Adipocyte (in vitro differentiated cells): ENCODE data around the gene SHLD2.

Source experiments
- DNase-seq: peaks from one replicate; pipeline ENCODE4 v3.0.0-alpha.2; 2015; ENCODE audit warnings: low read depth
- H3K27me3 ChIP-seq: replicated peaks from 2 replicates; pipeline ENCODE4 v1.7.0; 2013; ENCODE audit warnings: mild to moderate bottlenecking, low read length, moderate library complexity; ENCODE audit not compliant: control insufficient read depth, insufficient read depth
- H3K36me3 ChIP-seq: 2 replicates; pipeline ENCODE4 v1.7.0; 2013; ENCODE audit warnings: low read length, mild to moderate bottlenecking, moderate library complexity; ENCODE audit not compliant: control insufficient read depth, insufficient read depth, severe bottlenecking
- H3K4me1 ChIP-seq: 2 replicates; pipeline ENCODE4 v1.7.0; 2013; ENCODE audit warnings: mild to moderate bottlenecking, low read length, moderate library complexity; ENCODE audit not compliant: control insufficient read depth, insufficient read depth
- H3K4me3 ChIP-seq: 2 replicates; pipeline ENCODE4 v1.7.0; 2013; ENCODE audit warnings: mild to moderate bottlenecking, low read length, moderate library complexity
- H3K9ac ChIP-seq: 2 replicates; pipeline ENCODE4 v1.7.0; 2013; ENCODE audit warnings: mild to moderate bottlenecking, low read length, moderate library complexity
- H3K9me3 ChIP-seq: 2 replicates; pipeline ENCODE4 v1.7.0; 2013; ENCODE audit warnings: mild to moderate bottlenecking, low read length, moderate library complexity; ENCODE audit not compliant: control insufficient read depth

Gene SHLD2

GRCh38 chr10:87094373-87095235 is at the start of gene SHLD2, which contains the start of gene GLUD1:
SHLD2 (plus strand) TSS chr10:87095206; CDS start chr10:87151355, 56,149 bp downstream.
GLUD1 (minus strand) TSS chr10:87094843; CDS start chr10:87094769, 74 bp downstream.
- Histone ChIP-seq H3K9ac (peak within 1 kb of the TSS; percentile 98), H3K27me3 (no peaks in the 10 kb centered on the region), H3K9me3 (no peaks in the 10 kb centered on the region), H3K4me3 (peak within 1 kb of the TSS; percentile 97), H3K36me3 (peaks cover 5% of the 10 kb centered on the region), H3K4me1 (peaks cover 33% of the 10 kb centered on the region)
- peak; percentile 94 for DNase-seq

GRCh38 chr10:87045434-87045938 is 49.5 kb upstream of the SHLD2 start:
- no peak for DNase-seq
- no peak overlapping the region for H3K9ac ChIP-seq
- no peaks in the 10 kb centered on the region for H3K9me3 ChIP-seq
- H3K27me3 ChIP-seq: no peaks in the 10 kb centered on the region
- no peaks in the 10 kb centered on the region for H3K4me1 ChIP-seq
- peaks cover 40% of the 10 kb centered on the region for H3K36me3 ChIP-seq
- no peak overlapping the region for H3K4me3 ChIP-seq

- Histone ChIP-seq H3K27me3 (no peaks in the 10 kb centered on the region), H3K9ac (no peak overlapping the region), H3K9me3 (no peaks in the 10 kb centered on the region), H3K4me3 (no peak overlapping the region), H3K36me3 (peaks cover 77% of the 10 kb centered on the region), H3K4me1 (peaks cover 28% of the 10 kb centered on the region)
- no peak for DNase-seq
These were observed 41.9 kb upstream of the SHLD2 start for GRCh38 chr10:87053111-87053510.

GRCh38 chr10:87053577-87054181 is 41.3 kb upstream of the SHLD2 start:
- Histone ChIP-seq H3K9me3 (no peaks in the 10 kb centered on the region), H3K9ac (no peak overlapping the region), H3K4me1 (peaks cover 28% of the 10 kb centered on the region), H3K36me3 (peaks cover 77% of the 10 kb centered on the region), H3K4me3 (no peak overlapping the region), H3K27me3 (no peaks in the 10 kb centered on the region)
- DNase-seq: no peak

GRCh38 chr10:87054373-87055295 is 40.4 kb upstream of the SHLD2 start:
- H3K4me3 ChIP-seq: no peak overlapping the region
- H3K4me1 ChIP-seq: peaks cover 28% of the 10 kb centered on the region
- H3K9ac ChIP-seq: no peak overlapping the region
- H3K36me3 ChIP-seq: peaks cover 77% of the 10 kb centered on the region
- H3K27me3 ChIP-seq: no peaks in the 10 kb centered on the region
- DNase-seq: peak; percentile 39
- H3K9me3 ChIP-seq: no peaks in the 10 kb centered on the region

GRCh38 chr10:87058171-87058570 is 36.8 kb upstream of the SHLD2 start:
- peaks cover 77% of the 10 kb centered on the region for H3K36me3 ChIP-seq
- H3K27me3 ChIP-seq: no peaks in the 10 kb centered on the region
- no peak overlapping the region for H3K4me3 ChIP-seq
- no peak for DNase-seq
- no peak overlapping the region for H3K9ac ChIP-seq
- H3K4me1 ChIP-seq: peaks cover 23% of the 10 kb centered on the region
- no peaks in the 10 kb centered on the region for H3K9me3 ChIP-seq

- peaks cover 11% of the 10 kb centered on the region for H3K4me1 ChIP-seq
- no peaks in the 10 kb centered on the region for H3K9me3 ChIP-seq
- H3K9ac ChIP-seq: no peak overlapping the region
- DNase-seq: no peak
- peaks cover 78% of the 10 kb centered on the region for H3K36me3 ChIP-seq
- no peak overlapping the region for H3K4me3 ChIP-seq
- no peaks in the 10 kb centered on the region for H3K27me3 ChIP-seq
These were observed 35.6 kb upstream of the SHLD2 start for GRCh38 chr10:87059401-87059800.

GRCh38 chr10:87060280-87060928 is 34.6 kb upstream of the SHLD2 start:
- peaks cover 84% of the 10 kb centered on the region for H3K36me3 ChIP-seq
- H3K4me1 ChIP-seq: peaks cover 1% of the 10 kb centered on the region
- H3K27me3 ChIP-seq: no peaks in the 10 kb centered on the region
- no peak overlapping the region for H3K9ac ChIP-seq
- no peaks in the 10 kb centered on the region for H3K9me3 ChIP-seq
- DNase-seq: no peak
- no peak overlapping the region for H3K4me3 ChIP-seq

- no peaks in the 10 kb centered on the region for H3K9me3 ChIP-seq
- DNase-seq: no peak
- H3K36me3 ChIP-seq: peaks cover 94% of the 10 kb centered on the region
- no peaks in the 10 kb centered on the region for H3K4me1 ChIP-seq
- H3K4me3 ChIP-seq: no peak overlapping the region
- no peak overlapping the region for H3K9ac ChIP-seq
- no peaks in the 10 kb centered on the region for H3K27me3 ChIP-seq
These were observed 30.4 kb upstream of the SHLD2 start for GRCh38 chr10:87064651-87065050.

- Histone ChIP-seq H3K9ac (no peak overlapping the region), H3K27me3 (no peaks in the 10 kb centered on the region), H3K4me1 (no peaks in the 10 kb centered on the region), H3K9me3 (no peaks in the 10 kb centered on the region), H3K4me3 (no peak overlapping the region), H3K36me3 (peaks cover 89% of the 10 kb centered on the region)
- DNase-seq: no peak
These were observed 28.8 kb upstream of the SHLD2 start for GRCh38 chr10:87066178-87066577.
